GM13977 (cell line): ENCODE measurements around the gene KCNK1.

Experiments used
- DNase-seq: peaks from one replicate; pipeline ENCODE4 v3.0.0; 2012; ENCODE audit warnings: low spot score
- CTCF ChIP-seq: IDR thresholded peaks from 2 replicates; pipeline ENCODE4 v1.5.1; 2012; ENCODE audit warnings: mild to moderate bottlenecking, control low read depth; ENCODE audit not compliant: insufficient read depth; ENCODE audit errors: extremely low read depth, missing control alignments
- in situ Hi-C: fragments of 300-500 bp; cut with MboI; formaldehyde crosslinking; loops from one replicate; pipeline ENCODE4 v1.12.0; 2022; ENCODE audit warnings: low sequenced_read_pairs, low pct_unique_long_range_greater_than_20kb, mixed read lengths, inconsistent platforms; ENCODE audit not compliant: unreplicated experiment

Gene KCNK1

GRCh38 chr1:233659495-233659894 is 45.6 kb downstream of the KCNK1 start:
- DNase-seq, result no peak
- TF ChIP-seq CTCF, result no peak
- in situ Hi-C loops, result no loop called here

GRCh38 chr1:233661376-233662159 is 47.7 kb downstream of the KCNK1 start:
- in situ Hi-C loops, result no loop called here
- no peak for DNase-seq
- TF ChIP-seq CTCF, result no peak

- no peak for TF ChIP-seq CTCF
- DNase-seq, result no peak
- in situ Hi-C loops, result no loop called here
These were observed 48.8 kb downstream of the KCNK1 start for GRCh38 chr1:233662575-233663304.

- in situ Hi-C loops, result no loop called here
- DNase-seq, result no peak
- no peak for TF ChIP-seq CTCF
These were observed 50.3 kb downstream of the KCNK1 start for GRCh38 chr1:233664253-233664652.

GRCh38 chr1:233664804-233665574 is 51.1 kb downstream of the KCNK1 start:
- no peak for TF ChIP-seq CTCF
- DNase-seq, result no peak
- in situ Hi-C loops, result no loop called here

GRCh38 chr1:233665575-233666270 is 51.8 kb downstream of the KCNK1 start:
- in situ Hi-C loops, result no loop called here
- TF ChIP-seq CTCF, result no peak
- no peak for DNase-seq
